Neural progenitor cell (in vitro differentiated cells): ENCODE measurements around the gene CERS6. TPM values are rescaled to one million over a fixed set of nuclear protein-coding genes. Genes with fewer than 3 reads are reported as not detected.

Experiments
- DNase-seq: peaks from one replicate; pipeline ENCODE4 v3.0.0-alpha.2; 2016; ENCODE audit warnings: low spot score
- H2AFZ ChIP-seq: fragments of 200-600 bp; sonication (generic); replicated peaks from 2 replicates; pipeline ENCODE4 v1.6.1; 2016; ENCODE audit warnings: antibody characterized with exemption
- H3F3A ChIP-seq: fragments of 200-600 bp; sonication (generic); 2 replicates; pipeline ENCODE4 v1.6.1; 2016; ENCODE audit warnings: antibody characterized with exemption, low read depth
- H3K27ac ChIP-seq: fragments of 200-600 bp; sonication (generic); 2 replicates; pipeline ENCODE4 v1.5.1; 2016; ENCODE audit warnings: mild to moderate bottlenecking
- H3K27me3 ChIP-seq: fragments of 200-600 bp; sonication (generic); 2 replicates; pipeline ENCODE4 v1.6.1; 2016; ENCODE audit warnings: mild to moderate bottlenecking, moderate library complexity
- H3K36me3 ChIP-seq: fragments of 200-600 bp; sonication (generic); 2 replicates; pipeline ENCODE4 v1.5.1; 2016
- H3K4me1 ChIP-seq: fragments of 200-600 bp; sonication (generic); 2 replicates; pipeline ENCODE4 v1.6.1; 2016; ENCODE audit warnings: mixed run types
- H3K4me2 ChIP-seq: fragments of 200-600 bp; sonication (generic); 2 replicates; pipeline ENCODE4 v1.6.1; 2016
- H3K4me3 ChIP-seq: fragments of 200-600 bp; sonication (generic); 2 replicates; pipeline ENCODE4 v1.5.1; 2016
- H3K79me2 ChIP-seq: fragments of 200-600 bp; sonication (generic); 2 replicates; pipeline ENCODE4 v1.6.1; 2016; ENCODE audit warnings: low read depth
- H3K9ac ChIP-seq: fragments of 200-600 bp; sonication (generic); 2 replicates; pipeline ENCODE4 v1.6.1; 2016
- H3K9me3 ChIP-seq: fragments of 200-600 bp; sonication (generic); 2 replicates; pipeline ENCODE4 v1.5.1; 2016; ENCODE audit warnings: low read depth
- H4K20me1 ChIP-seq: fragments of 200-600 bp; sonication (generic); 2 replicates; pipeline ENCODE4 v1.6.1; 2016; ENCODE audit warnings: low read depth
- H3K27ac Mint-ChIP-seq: 3 replicates; pipeline ENCODE4 v1.8.0; 2021; ENCODE audit warnings: mixed read lengths
- H3K27me3 Mint-ChIP-seq: 2 replicates; pipeline ENCODE4 v1.8.0; 2022; ENCODE audit warnings: low read depth, mild to moderate bottlenecking, inconsistent platforms, moderate library complexity, mixed read lengths; ENCODE audit not compliant: insufficient read depth
- H3K36me3 Mint-ChIP-seq: 3 replicates; pipeline ENCODE4 v1.8.0; 2021; ENCODE audit warnings: mixed read lengths
- H3K4me1 Mint-ChIP-seq: 3 replicates; pipeline ENCODE4 v1.8.0; 2021; ENCODE audit warnings: mixed read lengths
- H3K4me3 Mint-ChIP-seq: 3 replicates; pipeline ENCODE4 v1.8.0; 2021; ENCODE audit warnings: mild to moderate bottlenecking, moderate library complexity, mixed read lengths
- H3K9me3 Mint-ChIP-seq: 3 replicates; pipeline ENCODE4 v1.8.0; 2020; ENCODE audit warnings: mixed read lengths
- CTCF ChIP-seq: fragments of 200-600 bp; sonication (generic); IDR thresholded peaks from 2 replicates; pipeline ENCODE4 v1.5.1; 2017; ENCODE audit warnings: antibody characterized with exemption, mild to moderate bottlenecking
- EZH2 ChIP-seq: fragments of 200-600 bp; sonication (generic); IDR thresholded peaks from 2 replicates; pipeline ENCODE4 v1.6.1; 2017; ENCODE audit warnings: antibody characterized with exemption, mild to moderate bottlenecking, moderate library complexity
- EZH2phosphoT487 ChIP-seq: fragments of 200-600 bp; sonication (generic); IDR thresholded peaks from 2 replicates; pipeline ENCODE4 v1.6.1; 2017; ENCODE audit warnings: antibody characterized with exemption
- total RNA-seq: library from RNA; depleted of rRNA; stranded (reverse); fragments of >200 nt; gene quantifications from 2 replicates; pipeline ENCODE4 v1.2.3, GENCODE V29; 2015; ENCODE audit warnings: low replicate concordance

Gene CERS6
- total RNA-seq, 1 donor from 2014 or later, result 50.8 TPM

DNA sequence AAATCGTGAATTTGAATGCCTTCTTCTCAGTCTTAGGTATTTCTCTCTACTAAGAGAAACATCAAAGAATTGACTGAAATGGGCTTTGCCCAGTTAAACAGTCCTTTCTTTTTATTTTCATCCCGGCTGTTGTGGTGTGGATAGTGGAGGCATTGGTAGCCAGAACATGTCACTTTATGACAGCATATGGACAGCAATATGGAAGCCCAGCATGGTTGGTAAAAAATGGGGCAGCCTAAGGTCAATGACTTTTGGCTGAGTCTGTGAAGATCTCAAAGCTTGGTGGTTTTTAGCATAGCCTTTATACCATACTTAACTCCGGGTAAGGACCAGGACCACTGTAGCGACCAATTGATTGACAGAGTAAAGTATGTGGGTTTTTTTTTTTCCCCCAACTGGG is 3.2 kb downstream of the CERS6 start:
- no peak overlapping the region for H3K27ac Mint-ChIP-seq
- peaks cover 77% of the 10 kb centered on the region for H3K79me2 ChIP-seq

DNA sequence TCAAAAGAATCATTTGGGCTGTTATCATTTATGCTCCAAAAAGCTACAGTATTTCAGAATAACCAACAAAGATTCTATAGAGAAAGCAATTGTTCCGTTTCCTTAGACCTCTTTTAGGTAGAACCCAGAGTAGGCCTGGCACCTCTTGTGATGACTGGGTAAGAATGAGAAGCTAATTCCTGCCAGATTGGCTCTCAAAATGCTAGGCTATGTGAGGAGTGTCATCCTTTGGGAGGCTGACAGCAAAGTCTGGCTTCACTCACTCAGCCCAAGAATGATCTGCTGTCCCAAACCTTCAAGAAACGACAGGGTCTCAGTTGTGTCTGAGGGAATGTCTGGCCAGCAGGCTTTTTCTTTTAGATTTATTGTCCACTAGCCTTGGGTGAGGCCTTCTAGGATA is 4.5 kb downstream of the CERS6 start:
- H3K4me3 ChIP-seq, result no peak overlapping the region
- peaks cover 46% of the 10 kb centered on the region for H3K4me1 ChIP-seq

More for the DNA sequence above, 3.2 kb downstream of the CERS6 start:
- Histone ChIP-seq H3K27me3 (no peaks in the 10 kb centered on the region), H3K4me3 (no peak overlapping the region), H3K4me2 (peak overlapping the region; percentile 96), H3K27ac (no peak overlapping the region), H2AFZ (no peak overlapping the region), H3F3A (peaks cover 7% of the 10 kb centered on the region), H3K36me3 (no peaks in the 10 kb centered on the region), H3K9ac (no peak overlapping the region), H3K9me3 (no peaks in the 10 kb centered on the region), H4K20me1 (peaks cover 61% of the 10 kb centered on the region), H3K4me1 (peaks cover 36% of the 10 kb centered on the region)
- Mint-ChIP-seq H3K4me3 (no peak overlapping the region), H3K27me3 (no peaks in the 10 kb centered on the region), H3K9me3 (no peaks in the 10 kb centered on the region), H3K36me3 (peaks cover 2% of the 10 kb centered on the region), H3K4me1 (peaks cover 18% of the 10 kb centered on the region)
- no peak for DNase-seq
- TF ChIP-seq EZH2, result no peak
- no peak for TF ChIP-seq EZH2phosphoT487

DNA sequence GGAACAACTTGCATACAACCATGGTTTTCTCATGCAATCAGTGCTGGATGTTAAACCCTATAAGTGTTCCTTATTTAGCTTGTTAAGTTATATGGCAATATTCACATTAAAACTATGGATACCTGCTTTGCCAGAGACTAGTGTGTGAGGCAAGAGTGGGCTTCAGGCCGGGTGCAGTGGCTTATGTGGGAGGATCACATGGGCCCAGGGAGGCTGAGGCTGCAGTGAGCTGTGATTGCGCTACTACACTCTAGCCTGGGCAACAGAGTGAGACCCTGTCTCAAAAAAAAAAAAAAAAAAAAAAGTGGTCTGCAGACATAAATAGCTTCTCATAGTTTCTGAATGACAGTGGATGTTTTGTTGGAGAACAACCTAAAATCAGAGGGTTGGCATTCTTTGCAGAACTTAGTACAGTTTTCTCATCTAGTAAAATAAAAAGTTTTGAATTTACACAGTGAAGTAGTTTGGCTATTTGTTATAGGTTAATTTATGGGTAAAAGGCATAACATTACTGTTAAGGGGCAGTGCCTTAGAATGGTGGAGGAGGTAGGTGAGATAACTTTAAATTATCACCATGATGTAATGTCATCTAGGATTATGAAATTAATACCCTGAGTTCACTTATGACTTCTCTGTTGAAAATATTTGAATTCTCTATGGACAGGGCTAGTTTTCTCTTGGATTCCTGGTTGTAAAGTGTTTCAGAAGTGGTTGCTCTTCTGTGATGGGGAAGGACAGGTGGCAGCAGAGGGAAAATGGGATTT is 5.3 kb downstream of the CERS6 start:
- no peak overlapping the region for H3K4me3 ChIP-seq
- H2AFZ ChIP-seq, result no peak overlapping the region
- no peak overlapping the region for H3K27ac Mint-ChIP-seq
- no peaks in the 10 kb centered on the region for H3K27me3 ChIP-seq
- H3K4me1 Mint-ChIP-seq, result peaks cover 35% of the 10 kb centered on the region
- H3K4me3 Mint-ChIP-seq, result no peak overlapping the region
- peaks cover 98% of the 10 kb centered on the region for H3K79me2 ChIP-seq
- H3K9ac ChIP-seq, result no peak overlapping the region
- no peaks in the 10 kb centered on the region for H3K9me3 Mint-ChIP-seq
- DNase-seq, result no peak
- no peaks in the 10 kb centered on the region for H3K9me3 ChIP-seq
- H4K20me1 ChIP-seq, result peaks cover 83% of the 10 kb centered on the region
- H3K27me3 Mint-ChIP-seq, result no peaks in the 10 kb centered on the region
- TF ChIP-seq EZH2phosphoT487 (no peak), CTCF (no peak), EZH2 (no peak)
- no peak overlapping the region for H3K4me2 ChIP-seq
- peaks cover 2% of the 10 kb centered on the region for H3K36me3 Mint-ChIP-seq
- H3K4me1 ChIP-seq, result peaks cover 54% of the 10 kb centered on the region
- H3F3A ChIP-seq, result peaks cover 15% of the 10 kb centered on the region
- no peak overlapping the region for H3K27ac ChIP-seq
- no peaks in the 10 kb centered on the region for H3K36me3 ChIP-seq

More for the DNA sequence above, 4.5 kb downstream of the CERS6 start:
- TF ChIP-seq EZH2phosphoT487, result no peak
- no peak for TF ChIP-seq EZH2
- no peak for TF ChIP-seq CTCF
- no peaks in the 10 kb centered on the region for H3K27me3 ChIP-seq
- peaks cover 9% of the 10 kb centered on the region for H3F3A ChIP-seq
- peaks cover 90% of the 10 kb centered on the region for H3K79me2 ChIP-seq
- H3K9ac ChIP-seq, result no peak overlapping the region
- H2AFZ ChIP-seq, result no peak overlapping the region
- no peaks in the 10 kb centered on the region for H3K9me3 ChIP-seq
- H3K27ac ChIP-seq, result no peak overlapping the region
- peaks cover 75% of the 10 kb centered on the region for H4K20me1 ChIP-seq
- Mint-ChIP-seq H3K4me3 (no peak overlapping the region), H3K27me3 (no peaks in the 10 kb centered on the region), H3K27ac (no peak overlapping the region), H3K36me3 (peaks cover 2% of the 10 kb centered on the region), H3K9me3 (no peaks in the 10 kb centered on the region), H3K4me1 (peaks cover 28% of the 10 kb centered on the region)
- peak overlapping the region; percentile 13 for H3K4me2 ChIP-seq
- H3K36me3 ChIP-seq, result no peaks in the 10 kb centered on the region
- no peak for DNase-seq

GRCh38 chr2:168461942-168462331 is 5.9 kb downstream of the CERS6 start:
- Histone ChIP-seq H3K4me3 (no peak overlapping the region), H2AFZ (no peak overlapping the region), H3K4me2 (no peak overlapping the region), H3K79me2 (peaks cover 100% of the 10 kb centered on the region), H3K4me1 (peaks cover 60% of the 10 kb centered on the region), H3F3A (peaks cover 14% of the 10 kb centered on the region), H3K9ac (no peak overlapping the region), H3K36me3 (no peaks in the 10 kb centered on the region), H3K27ac (no peak overlapping the region), H3K27me3 (no peaks in the 10 kb centered on the region), H3K9me3 (no peaks in the 10 kb centered on the region), H4K20me1 (peaks cover 88% of the 10 kb centered on the region)
- Mint-ChIP-seq H3K27ac (no peak overlapping the region), H3K4me1 (peaks cover 41% of the 10 kb centered on the region), H3K27me3 (no peaks in the 10 kb centered on the region), H3K9me3 (no peaks in the 10 kb centered on the region), H3K36me3 (peaks cover 2% of the 10 kb centered on the region), H3K4me3 (no peak overlapping the region)
- DNase-seq, result no peak
- no peak for TF ChIP-seq EZH2
